ENCODE data around the gene LBH. TPM values are rescaled to one million over a fixed set of nuclear protein-coding genes. Genes with fewer than 3 reads are reported as not detected.

LBH gene
- total RNA-seq, 1 experiment from 2014 or later, result 1.2 TPM

GRCh38 chr2:30259827-30260679 lies 28.7 kb downstream of the LBH start:
- intact Hi-C loops (cut with micrococcal nuclease), result no loop called here
- ChIA-PET CTCF (no interaction called here), POLR2A (no interaction called here), RAD21 (ENCODE audit: low non-redundant PET in 1 of 2, low total read pairs in 2 of 2, uncharacterized antibody in 2 of 2, unreplicated experiment in 2 of 2) (no interaction called here)
- H3K27ac ChIP-seq (ENCODE audit: low read depth, low read length), result no peak overlapping the region
- no peaks in the 10 kb centered on the region for H3K9me3 ChIP-seq (ENCODE audit: control insufficient read depth in 1 of 2, insufficient read depth in 1 of 2, low read depth in 1 of 2, low read length in 2 of 2)
- no TSS peak for BruUV-seq (replicated peaks)
- H3K4me2 ChIP-seq (ENCODE audit: low read length), result no peak overlapping the region
- H3K27me3 ChIP-seq (ENCODE audit: insufficient read depth, low read length), result no peaks in the 10 kb centered on the region
- H4K20me1 ChIP-seq (ENCODE audit: insufficient read depth), result no peaks in the 10 kb centered on the region
- H3K4me3 ChIP-seq (replicated peaks in 1 of 2; ENCODE audit: low read depth in 1 of 2, low read length in 2 of 2), result no peak overlapping the region
- H3K36me3 ChIP-seq (ENCODE audit: control insufficient read depth in 1 of 2, insufficient read depth in 2 of 2, low read length in 2 of 2), result no peaks in the 10 kb centered on the region
- TF ChIP-seq SRF (IDR thresholded peaks at IDR 0.05; ENCODE audit: low read depth) (no peak), ZNF274 (IDR thresholded peaks at IDR 0.05; ENCODE audit: low read depth, low read length) (no peak), MAX (IDR thresholded peaks at IDR 0.05) (no peak), ELF1 (IDR thresholded peaks at IDR 0.05; ENCODE audit: borderline replicate concordance, low read depth) (no peak), TCF7L2 (IDR thresholded peaks at IDR 0.05; ENCODE audit: borderline replicate concordance, extremely low read depth, insufficient read depth, insufficient read length) (no peak), YY1 (IDR thresholded peaks at IDR 0.05; ENCODE audit: extremely low read depth, insufficient replicate concordance, low read depth, low read length) (no peak), CBX3 (IDR thresholded peaks at IDR 0.05; ENCODE audit: low read depth) (no peak), SP1 (IDR thresholded peaks at IDR 0.05; ENCODE audit: low read depth) (no peak), ATF3 (IDR thresholded peaks at IDR 0.05) (no peak), EZH2phosphoT487 (IDR thresholded peaks at IDR 0.05; ENCODE audit: borderline replicate concordance) (no peak), JUND (IDR thresholded peaks at IDR 0.05) (no peak), REST (IDR thresholded peaks at IDR 0.05; ENCODE audit: low read depth) (no peak), POLR2A (IDR thresholded peaks at IDR 0.05; ENCODE audit: borderline replicate concordance, extremely low read depth, insufficient read depth, insufficient read length) (no peak), FOSL1 (IDR thresholded peaks at IDR 0.05; ENCODE audit: low read depth) (no peak), POLR2AphosphoS5 (IDR thresholded peaks at IDR 0.05; ENCODE audit: low read depth, low read length) (no peak), SIN3A (IDR thresholded peaks at IDR 0.05; ENCODE audit: low read depth) (no peak)
- H3K9ac ChIP-seq (ENCODE audit: low read length), result no peak overlapping the region
- no peak overlapping the region for H2AFZ ChIP-seq (ENCODE audit: low read depth, low read length, poor library complexity, severe bottlenecking)
- H3K4me1 ChIP-seq (ENCODE audit: control insufficient read depth in 1 of 2, insufficient read depth in 2 of 2, low read length in 2 of 2), result no peaks in the 10 kb centered on the region
- ATAC-seq (no peak), DNase-seq (ENCODE audit: low read depth, low spot score) (no peak)
- H3K79me2 ChIP-seq (ENCODE audit: insufficient read depth, low read length), result no peaks in the 10 kb centered on the region
- H3K9me2 ChIP-seq (ENCODE audit: insufficient read depth), result no peaks in the 10 kb centered on the region
